ENCODE measurements around the gene ZMIZ2. TPM values are rescaled to one million over a fixed set of nuclear protein-coding genes. Genes with fewer than 3 reads are reported as not detected.
"Not testable (repeated sequence)": the region's sequence is repeated elsewhere in the genome, so short reads cannot be mapped to it uniquely, and the experiment has no call there.

ZMIZ2 gene
- 97.5 and 142 TPM in 2 replicates for total RNA-seq (2021)
- percentile 75 among the genes with signal in this experiment for Bru-seq, nascent RNA
- BruChase-seq, experiment 1, labeled RNA remaining after a 2-hour chase, result percentile 77 among the genes with signal in this experiment
- BruChase-seq, experiment 2, labeled RNA remaining after a 6-hour chase, result percentile 89 among the genes with signal in this experiment
- long read RNA-seq, full-length matches to known transcripts, result 10 of 120 reads
- long read RNA-seq, partial matches to known transcripts, result 66 of 120 reads
- long read RNA-seq, other reads (novel, unspliced or antisense), result 44 of 120 reads

DNA sequence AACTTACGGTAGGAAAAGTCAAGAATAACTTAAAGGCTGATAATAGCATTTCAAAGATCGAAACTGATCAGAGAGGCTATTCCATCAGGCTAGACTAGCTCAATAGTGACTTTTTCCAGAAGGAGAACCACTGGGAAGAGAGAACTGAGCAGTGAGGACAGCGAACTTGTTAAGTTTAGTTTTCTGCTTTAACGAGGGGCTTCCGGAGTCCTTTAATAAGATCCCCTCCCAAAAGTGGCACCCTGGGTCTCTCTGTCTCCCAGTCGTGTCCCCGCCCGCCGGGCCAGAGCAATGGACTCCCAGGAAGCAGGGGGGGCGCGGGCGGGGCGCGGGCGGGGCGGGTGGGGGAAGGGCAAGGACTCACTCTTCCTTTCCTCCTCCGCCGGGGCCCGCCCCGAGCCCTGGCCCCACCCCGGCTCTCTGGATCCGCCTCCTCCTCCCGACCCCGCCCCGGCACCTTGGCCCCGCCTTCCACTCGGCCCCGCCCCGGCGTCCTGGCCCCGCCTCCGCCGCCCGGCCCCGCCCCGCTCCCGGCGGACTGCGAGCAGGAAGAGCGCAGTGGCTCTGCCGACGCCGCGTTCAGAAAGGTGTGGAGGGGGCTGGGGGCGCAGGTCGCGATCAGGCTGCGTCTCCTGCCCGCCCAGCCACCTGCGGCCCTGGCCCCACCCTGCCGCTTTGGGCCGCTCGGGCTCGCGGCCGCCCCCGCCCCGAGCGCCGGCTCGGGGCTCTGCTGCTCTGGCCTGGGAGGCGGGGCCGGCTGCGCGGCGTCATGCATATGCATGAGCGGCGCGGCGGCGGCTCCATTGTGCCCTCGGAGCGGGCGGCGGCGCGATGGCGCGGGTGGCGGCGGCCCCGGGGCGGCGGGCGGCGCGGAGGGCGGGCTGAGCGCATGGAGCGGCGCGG is at the start of gene ZMIZ2:
Gene ZMIZ2 (plus strand): TSS at position 803 of the 903 bp plus-strand sequence. CDS start 7,403 bp downstream, outside the sequence.
- Histone ChIP-seq H4K20me1 (ENCODE audit: insufficient read depth) (peaks cover 21% of the 10 kb centered on the region), H3K9me2 (ENCODE audit: insufficient read depth) (no peaks in the 10 kb centered on the region), H3F3A (ENCODE audit: insufficient read depth, low read depth) (peaks cover 20% of the 10 kb centered on the region), H3K9me3 (ENCODE audit: insufficient read depth, low read depth) (no peaks in the 10 kb centered on the region), H3K4me3 (peak within 1 kb of the TSS; percentile 92), H3K27me3 (ENCODE audit: insufficient read depth, low read depth) (no peaks in the 10 kb centered on the region), H2AFZ (peak within 1 kb of the TSS; percentile 62), H3K79me2 (ENCODE audit: low read depth) (peaks cover 44% of the 10 kb centered on the region), H3K4me1 (replicated peaks; ENCODE audit: insufficient read depth) (peaks cover 37% of the 10 kb centered on the region), H3K27ac (peak within 1 kb of the TSS; percentile 57), H3K36me3 (ENCODE audit: low read depth) (peaks cover 7% of the 10 kb centered on the region; the same call in 1 of the 2 replicates), H3K4me2 (peak within 1 kb of the TSS; percentile 99)
- intact Hi-C loops (cut with micrococcal nuclease; ENCODE audit: unreplicated experiment), result loop anchor here (1.0 to 10.0 kb wide), 9 partner anchors 36 to 166 kb away; partner anchors contain the start of genes H2AZ2, OGDH and TMED4
- TF ChIP-seq EZH2 (IDR thresholded peaks at IDR 0.05; ENCODE audit: low read depth) (no peak), CTCF (conservative IDR thresholded peaks at IDR 0.05) (no peak)
- DNase-seq, result peak; percentile 77 to 97
- CTCF ChIA-PET, result interaction anchor here (0.6 kb wide), 1 partner anchor 11 kb away, joined by 6 read pairs; no protein-coding TSS in a partner anchor
- no TSS peak for BruUV-seq (replicated peaks)
- POLR2A ChIA-PET (ENCODE audit: unreplicated experiment), result interaction anchor here (0.6 to 0.7 kb wide), 2 partner anchors 13 to 54 kb away, joined by 3 to 5 read pairs; no protein-coding TSS in a partner anchor

- BruUV-seq (replicated peaks), result not testable (repeated sequence)
These were observed 49.0 kb upstream of the ZMIZ2 start for GRCh38 chr7:44699598-44699997.

DNA sequence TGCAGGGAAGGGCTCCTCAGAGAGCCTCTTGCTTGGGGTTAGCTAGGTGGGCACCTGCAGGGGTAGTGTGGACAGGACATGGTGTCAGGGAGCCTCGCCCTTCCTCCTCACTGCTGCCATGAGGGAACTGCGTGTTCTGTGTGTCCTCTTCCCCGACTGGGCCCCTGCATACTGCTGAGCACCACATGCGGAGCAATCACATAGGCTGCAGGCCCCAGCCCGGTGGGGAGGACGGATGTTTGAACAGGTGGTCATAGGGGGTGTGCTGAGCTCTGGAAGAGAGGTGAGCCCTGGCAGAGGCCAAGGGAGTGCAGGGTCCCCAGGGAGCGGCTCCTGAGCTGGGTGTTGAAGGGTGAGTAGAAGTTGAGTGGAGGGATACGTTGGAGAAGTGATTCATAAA is 48.3 kb upstream of the ZMIZ2 start:
- H3K4me3 ChIP-seq, result no peak overlapping the region
- H4K20me1 ChIP-seq (ENCODE audit: insufficient read depth), result no peaks in the 10 kb centered on the region
- peaks cover 4% of the 10 kb centered on the region; the same call in 1 of the 2 replicates for H3K9me3 ChIP-seq (ENCODE audit: insufficient read depth, low read depth)
- no peak overlapping the region for H3K27ac ChIP-seq
- CTCF ChIA-PET, result no interaction called here
- no peaks in the 10 kb centered on the region for H3K27me3 ChIP-seq (ENCODE audit: insufficient read depth, low read depth)
- no peaks in the 10 kb centered on the region for H3K79me2 ChIP-seq (ENCODE audit: low read depth)
- intact Hi-C loops (cut with micrococcal nuclease; ENCODE audit: unreplicated experiment), result no loop called here
- H3K9me2 ChIP-seq (ENCODE audit: insufficient read depth), result no peaks in the 10 kb centered on the region
- POLR2A ChIA-PET (ENCODE audit: unreplicated experiment), result no interaction called here
- H3F3A ChIP-seq (ENCODE audit: insufficient read depth, low read depth), result peaks cover 2% of the 10 kb centered on the region; the same call in 1 of the 2 replicates
- H3K4me2 ChIP-seq, result no peak overlapping the region
- no peak overlapping the region for H2AFZ ChIP-seq
- H3K36me3 ChIP-seq (ENCODE audit: low read depth), result peaks cover 43% of the 10 kb centered on the region
- no peak for DNase-seq
- no TSS peak for BruUV-seq (replicated peaks)
- no peaks in the 10 kb centered on the region for H3K4me1 ChIP-seq (replicated peaks; ENCODE audit: insufficient read depth)
- TF ChIP-seq EZH2 (IDR thresholded peaks at IDR 0.05; ENCODE audit: low read depth), result no peak
- TF ChIP-seq CTCF (conservative IDR thresholded peaks at IDR 0.05), result no peak

More at GRCh38 chr7:44699598-44699997, 49.0 kb upstream of the ZMIZ2 start:
- H3K4me1 ChIP-seq (replicated peaks; ENCODE audit: insufficient read depth); H3K9me2 ChIP-seq (ENCODE audit: insufficient read depth); H3K4me3 ChIP-seq; POLR2A ChIA-PET (ENCODE audit: unreplicated experiment); H3K9me3 ChIP-seq (ENCODE audit: insufficient read depth, low read depth); DNase-seq; H3K27me3 ChIP-seq (ENCODE audit: insufficient read depth, low read depth); H2AFZ ChIP-seq; H3F3A ChIP-seq (ENCODE audit: insufficient read depth, low read depth); H4K20me1 ChIP-seq (ENCODE audit: insufficient read depth); H3K4me2 ChIP-seq; H3K27ac ChIP-seq; H3K79me2 ChIP-seq (ENCODE audit: low read depth); CTCF ChIA-PET: not testable (repeated sequence)
- peaks cover 44% of the 10 kb centered on the region for H3K36me3 ChIP-seq (ENCODE audit: low read depth)
- intact Hi-C loops (cut with micrococcal nuclease; ENCODE audit: unreplicated experiment), result loop anchor here (10.0 kb wide), 1 partner anchor 45 kb away; the partner anchor contains the start of gene ZMIZ2

DNA sequence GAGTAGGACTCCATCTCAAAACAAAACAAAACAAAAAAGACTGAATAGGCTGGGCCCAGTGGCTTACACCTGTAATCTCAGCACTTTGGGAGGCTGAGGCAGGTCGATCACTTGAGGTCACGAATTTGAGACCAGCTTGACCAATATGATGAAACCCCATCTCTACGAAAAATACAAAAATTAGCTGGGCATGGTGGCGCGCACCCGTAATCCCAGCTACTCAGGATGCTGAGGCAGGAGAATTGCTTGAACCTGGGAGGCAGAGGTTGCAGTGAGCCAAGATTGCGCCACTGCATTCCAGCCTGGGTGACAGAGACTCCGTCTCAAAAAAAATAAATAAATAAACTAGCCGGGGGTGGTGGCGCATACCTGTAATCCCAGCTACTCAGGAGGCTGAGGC is 45.3 kb upstream of the ZMIZ2 start:
- intact Hi-C loops (cut with micrococcal nuclease; ENCODE audit: unreplicated experiment); CTCF ChIA-PET; H3K4me3 ChIP-seq; H3K9me3 ChIP-seq (ENCODE audit: insufficient read depth, low read depth); H3K27ac ChIP-seq; H3K4me2 ChIP-seq; H2AFZ ChIP-seq; H4K20me1 ChIP-seq (ENCODE audit: insufficient read depth); H3F3A ChIP-seq (ENCODE audit: insufficient read depth, low read depth); H3K9me2 ChIP-seq (ENCODE audit: insufficient read depth); H3K79me2 ChIP-seq (ENCODE audit: low read depth); DNase-seq; H3K27me3 ChIP-seq (ENCODE audit: insufficient read depth, low read depth); POLR2A ChIA-PET (ENCODE audit: unreplicated experiment); H3K4me1 ChIP-seq (replicated peaks; ENCODE audit: insufficient read depth); BruUV-seq (replicated peaks): not testable (repeated sequence)
- H3K36me3 ChIP-seq (ENCODE audit: low read depth), result peaks cover 19% of the 10 kb centered on the region
